ENCODE data around the gene MAN1C1.

The MAN1C1 gene

GRCh38 chr1:25803368-25803767, 186.8 kb downstream of the MAN1C1 start:
- DNase-seq (ENCODE audit: low spot score), result no peak

DNA sequence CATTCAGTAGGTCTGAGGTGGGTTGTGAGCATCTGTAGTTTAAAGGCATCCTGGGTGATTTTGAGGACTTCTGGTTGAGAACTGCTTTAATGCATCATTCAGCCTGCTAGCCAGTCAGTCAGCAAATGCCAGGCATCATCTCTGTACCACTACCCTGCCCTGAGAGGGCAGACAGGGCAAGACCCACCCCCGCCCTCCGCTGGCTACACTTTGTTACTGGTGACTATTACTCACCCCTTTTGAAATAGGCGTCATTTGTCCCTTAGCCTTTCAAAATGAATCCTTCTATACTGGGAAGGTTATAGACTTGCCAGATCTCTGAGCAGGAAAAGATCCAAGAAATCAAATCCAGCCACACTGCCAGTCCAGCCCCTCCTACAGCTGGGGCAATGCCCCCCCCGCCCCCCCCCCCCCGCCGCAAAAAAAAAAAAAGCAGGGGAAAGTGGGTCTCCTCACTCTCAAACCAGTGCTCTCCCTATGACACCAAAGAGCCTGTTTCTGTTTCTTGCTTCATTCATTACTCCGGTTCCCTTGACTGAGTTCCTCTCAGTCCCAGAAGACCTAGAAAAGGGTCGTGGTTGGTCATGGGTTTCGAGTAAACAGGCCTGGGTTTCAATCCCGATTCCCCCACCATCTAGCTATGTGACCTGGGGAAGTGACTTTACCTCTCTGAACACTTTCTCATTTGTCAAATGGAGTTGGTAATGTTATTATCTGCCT, 187.8 kb downstream of the MAN1C1 start:
- DNase-seq (ENCODE audit: low spot score), result no peak

DNA sequence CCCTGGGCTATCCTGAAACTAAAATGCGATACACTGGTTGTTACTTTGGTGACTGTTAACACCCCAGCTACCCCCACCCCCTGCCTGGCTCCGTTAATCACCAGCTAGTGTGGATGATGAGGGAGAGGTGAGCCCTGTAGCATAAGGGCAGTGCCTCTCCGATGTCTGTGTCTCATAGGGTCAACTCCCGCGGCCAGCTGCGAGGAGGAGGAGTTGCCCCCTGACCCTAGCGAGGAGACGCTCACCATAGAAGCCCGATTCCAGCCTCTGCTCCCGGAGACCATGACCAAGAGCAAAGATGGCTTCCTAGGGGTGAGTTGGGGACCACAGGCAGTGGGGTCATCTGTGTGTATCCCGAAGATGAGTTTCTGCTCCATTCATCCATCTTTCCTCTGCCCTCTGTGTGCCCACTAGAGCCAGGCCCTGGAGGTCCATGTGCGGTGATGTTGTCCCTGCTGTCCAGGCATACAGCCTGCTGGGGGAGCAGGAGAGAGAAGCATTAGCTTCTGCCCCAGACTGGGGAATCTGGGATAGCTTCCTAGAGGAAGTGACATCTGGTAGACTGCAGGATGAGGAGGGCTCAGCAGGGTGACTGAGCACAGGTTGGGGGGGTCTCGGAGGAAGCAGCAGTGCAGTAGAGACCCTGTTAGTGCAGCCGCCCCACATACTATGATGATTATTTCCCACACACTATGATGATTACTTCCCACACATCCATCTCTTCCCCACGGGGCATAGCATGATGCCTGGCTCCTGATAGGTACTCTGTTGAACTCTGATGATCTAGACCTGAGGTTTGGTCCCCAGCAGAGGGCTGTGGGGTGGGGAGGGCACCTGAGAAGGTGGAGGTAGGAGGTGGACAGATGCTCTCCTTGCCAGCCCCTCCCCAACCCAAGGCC, 188.6 kb downstream of the MAN1C1 start:
- no peak for DNase-seq (ENCODE audit: low spot score)

DNA sequence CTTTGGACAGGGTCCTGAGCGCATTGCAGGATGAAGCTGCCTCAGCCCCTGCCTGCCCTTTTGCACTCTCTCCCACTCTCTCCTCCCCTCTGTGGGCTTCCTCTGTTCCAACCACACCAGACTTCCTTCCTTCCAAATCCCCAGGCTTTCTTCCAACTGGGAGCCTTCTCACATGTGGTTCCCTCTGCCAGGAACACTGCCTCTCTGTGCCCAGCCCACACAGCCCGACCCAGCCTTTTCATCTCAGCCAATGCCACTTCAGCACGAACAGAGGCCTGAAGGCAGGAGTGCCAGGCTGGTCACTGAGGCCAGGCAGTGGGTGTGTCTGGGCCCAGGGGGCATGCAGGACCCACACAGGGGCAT, 189.3 kb downstream of the MAN1C1 start:
- peak; percentile 62 for DNase-seq (ENCODE audit: low spot score)

DNA sequence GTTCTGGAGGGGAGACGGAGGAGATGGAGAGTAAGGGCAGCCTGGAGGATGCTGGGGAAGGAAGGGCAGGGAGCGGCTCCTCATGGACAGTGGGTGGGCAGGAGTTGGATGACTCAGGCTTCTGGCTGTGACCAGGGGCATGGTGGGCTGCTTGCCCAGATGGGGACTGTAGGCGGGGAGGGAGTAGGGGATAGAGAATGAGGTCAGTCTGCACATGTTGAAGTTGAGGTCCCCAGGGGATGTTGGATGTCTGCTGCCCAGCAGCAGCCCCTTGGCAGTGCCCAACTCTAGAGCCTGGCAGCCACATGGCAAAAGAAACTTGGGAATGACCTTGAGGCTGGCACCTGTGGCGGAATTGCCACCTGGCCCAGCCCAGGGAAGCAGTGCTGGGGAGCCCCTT, 189.8 kb downstream of the MAN1C1 start:
- peak; percentile 41 for DNase-seq (ENCODE audit: low spot score)

DNA sequence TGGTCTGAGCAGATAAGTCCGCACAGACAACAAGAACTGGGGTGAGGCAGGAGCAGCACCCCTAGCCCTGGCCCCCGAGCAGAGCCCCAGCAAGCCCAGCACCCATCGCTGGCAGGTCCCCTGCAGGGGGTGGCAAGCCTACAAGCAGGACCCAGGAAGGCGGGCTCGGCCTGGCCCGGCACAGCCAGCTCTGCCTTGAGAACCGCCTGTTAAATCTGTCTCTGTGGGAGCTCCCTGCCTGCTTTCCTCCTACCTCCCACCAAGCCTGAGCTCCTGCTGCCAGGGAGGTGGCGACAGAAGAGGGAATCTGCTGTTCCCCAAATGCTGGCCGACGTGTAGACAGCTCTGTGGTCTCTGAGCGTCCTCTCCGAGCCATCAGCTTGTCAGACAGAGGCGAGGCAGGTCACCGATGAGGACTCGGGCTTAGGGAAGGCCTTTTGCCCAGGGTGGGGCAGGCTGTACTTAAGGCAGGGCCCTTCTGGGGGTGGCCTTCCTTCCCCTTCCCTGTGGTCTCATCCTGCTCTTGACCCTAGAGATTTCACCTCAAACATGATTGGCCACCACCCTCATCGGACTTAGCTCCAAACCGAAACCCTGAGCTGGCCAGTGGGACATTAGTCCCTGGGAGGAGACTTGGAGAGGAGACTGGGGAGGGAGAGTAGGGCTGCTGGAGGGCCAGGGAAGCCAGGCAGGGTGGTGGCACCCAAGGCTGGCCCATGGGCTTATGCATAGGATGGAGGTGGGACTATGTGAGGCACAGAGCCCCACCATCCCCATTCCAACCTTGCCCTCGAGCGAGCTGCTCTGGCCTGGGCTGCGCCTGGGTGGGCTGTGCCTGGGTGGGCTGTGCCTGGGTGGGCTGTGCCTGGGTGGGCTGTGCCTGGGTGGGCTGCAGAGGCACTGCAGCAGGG, 191.1 kb downstream of the MAN1C1 start:
- DNase-seq (ENCODE audit: low spot score), result no peak

GRCh38 chr1:25808481-25809244, 192.1 kb downstream of the MAN1C1 start:
- no peak for DNase-seq (ENCODE audit: low spot score)

DNA sequence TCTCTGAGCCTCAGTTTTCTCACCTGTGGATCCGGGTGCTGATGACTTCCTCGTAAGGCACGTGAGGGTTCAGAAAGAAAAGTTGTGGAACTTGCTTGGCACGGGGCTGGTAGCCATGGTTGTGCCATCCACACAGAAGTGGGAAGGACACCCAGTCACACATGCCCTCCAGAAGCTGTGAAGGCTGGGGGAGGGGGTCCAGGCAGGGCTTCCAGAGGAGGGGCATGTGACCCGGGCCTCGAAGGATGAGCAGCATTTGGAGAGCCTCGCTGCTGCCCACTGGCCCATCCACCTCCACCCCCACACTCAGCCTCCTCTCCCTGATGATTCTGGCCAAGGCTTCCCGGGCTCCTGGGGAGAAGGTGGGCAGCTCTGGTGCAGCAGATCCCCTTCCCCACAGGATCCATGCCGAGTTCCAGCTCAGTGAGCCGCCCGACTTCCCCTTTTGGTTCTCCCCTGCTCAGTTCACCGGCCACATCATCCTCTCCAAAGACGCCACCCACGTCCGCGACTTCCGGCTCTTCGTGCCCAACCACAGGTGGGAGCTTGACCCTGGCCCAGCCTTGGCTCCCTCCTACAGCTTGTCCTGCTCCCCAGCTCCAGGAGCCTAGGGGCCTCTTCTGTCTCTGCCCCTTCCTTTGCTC, 192.8 kb downstream of the MAN1C1 start:
- no peak for DNase-seq (ENCODE audit: low spot score)

DNA sequence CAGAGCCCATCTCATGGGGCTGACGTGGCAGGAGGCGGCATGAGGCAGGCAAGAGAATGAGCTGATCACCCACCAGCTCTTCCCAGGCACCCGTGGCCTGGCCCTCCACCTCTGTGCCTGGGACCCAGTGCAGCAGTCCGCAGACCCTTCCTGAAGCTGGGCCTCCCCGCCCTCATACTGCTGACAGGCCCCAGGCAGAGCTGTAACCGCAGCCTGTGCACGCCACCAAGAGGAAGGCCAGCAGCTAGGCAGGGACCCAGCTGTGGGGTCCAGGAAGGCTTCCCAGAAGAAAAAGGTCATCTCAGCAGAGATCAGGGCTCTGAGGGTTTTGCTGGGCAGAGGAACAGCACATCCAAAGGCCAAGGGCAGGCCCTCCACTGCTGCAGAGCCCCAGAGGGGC, 193.3 kb downstream of the MAN1C1 start:
- DNase-seq (ENCODE audit: low spot score), result no peak

- peak; percentile 68 for DNase-seq (ENCODE audit: low spot score)
These were observed 194.0 kb downstream of the MAN1C1 start for GRCh38 chr1:25810341-25811299.

DNA sequence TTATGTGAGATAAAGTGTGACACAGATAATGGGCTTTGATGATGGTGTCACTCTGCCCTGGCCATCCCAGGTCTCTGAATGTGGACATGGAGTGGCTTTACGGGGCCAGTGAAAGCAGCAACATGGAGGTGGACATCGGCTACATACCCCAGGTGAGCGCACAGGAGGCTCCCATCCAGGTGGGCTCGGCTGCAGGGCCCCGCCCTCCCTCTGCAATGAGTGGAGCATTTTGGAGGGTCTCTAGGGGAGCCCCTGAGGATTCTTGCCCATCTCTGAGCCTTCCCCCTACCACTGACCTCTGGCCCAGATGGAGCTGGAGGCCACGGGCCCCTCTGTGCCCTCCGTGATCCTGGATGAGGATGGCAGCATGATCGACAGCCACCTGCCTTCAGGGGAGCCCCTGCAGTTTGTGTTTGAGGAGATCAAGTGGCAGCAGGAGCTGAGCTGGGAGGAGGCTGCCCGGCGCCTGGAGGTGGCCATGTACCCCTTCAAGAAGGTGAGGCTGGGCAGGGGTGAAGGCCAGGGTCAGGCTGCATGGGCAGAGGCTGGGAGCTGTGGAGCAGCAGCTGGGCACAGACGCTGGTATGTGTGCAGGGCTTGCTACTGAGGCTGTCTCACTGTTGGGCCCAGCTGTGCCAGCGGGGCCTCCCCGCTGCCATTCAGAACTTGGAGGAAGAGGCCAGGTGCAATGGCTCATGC, 194.9 kb downstream of the MAN1C1 start:
- no peak for DNase-seq (ENCODE audit: low spot score)

GRCh38 chr1:25813071-25813733, 196.6 kb downstream of the MAN1C1 start:
- no peak for DNase-seq (ENCODE audit: low spot score)

DNA sequence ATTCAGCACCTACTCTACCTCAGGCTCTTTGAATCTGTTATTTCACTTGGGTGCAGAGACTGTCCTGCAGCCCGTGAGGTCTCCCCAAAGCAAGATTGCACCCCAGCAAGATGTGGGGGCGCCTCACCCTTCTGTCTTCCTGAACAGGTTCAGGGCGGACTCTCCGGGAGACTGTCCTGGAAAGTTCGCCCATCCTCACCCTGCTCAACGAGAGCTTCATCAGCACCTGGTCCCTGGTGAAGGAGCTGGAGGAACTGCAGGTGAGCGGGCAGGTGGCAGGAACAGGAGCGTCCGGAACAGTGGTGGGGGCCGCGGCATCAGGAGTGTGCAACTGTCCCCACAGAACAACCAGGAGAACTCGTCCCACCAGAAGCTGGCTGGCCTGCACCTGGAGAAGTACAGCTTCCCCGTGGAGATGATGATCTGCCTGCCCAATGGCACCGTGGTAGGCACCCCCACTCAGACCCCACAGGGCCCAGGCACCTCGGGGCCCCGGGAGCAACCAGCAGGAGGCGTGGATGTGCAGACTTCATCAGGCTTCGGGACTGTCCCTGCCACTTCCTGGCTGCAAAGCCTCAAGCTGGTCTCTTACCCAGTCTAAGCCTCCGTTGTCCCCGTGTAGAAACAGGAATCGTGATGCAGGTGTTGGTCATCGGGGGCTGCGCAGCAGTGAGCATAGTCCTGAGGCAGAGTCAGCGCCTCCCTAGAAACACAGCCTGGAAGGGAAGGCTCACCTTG, 197.3 kb downstream of the MAN1C1 start:
- DNase-seq (ENCODE audit: low spot score), result no peak

- DNase-seq (ENCODE audit: low spot score), result no peak
These were observed 198.0 kb downstream of the MAN1C1 start for GRCh38 chr1:25814549-25815087.

- no peak for DNase-seq (ENCODE audit: low spot score)
These were observed 198.9 kb downstream of the MAN1C1 start for GRCh38 chr1:25815208-25816111.

- DNase-seq (ENCODE audit: low spot score), result no peak
These were observed 199.6 kb downstream of the MAN1C1 start for GRCh38 chr1:25816112-25816718.
